HepG2 (cell line): Measurements from ENCODE around the gene FAHD1. TPM values are rescaled to one million over a fixed set of nuclear protein-coding genes. Genes with fewer than 3 reads are reported as not detected.

ENCODE experiments used
- ATRX ChIP-seq: sonication (generic); formaldehyde crosslinking; IDR thresholded peaks from 2 replicates; pipeline ENCODE4 v1.4.0; 2020; ENCODE audit warnings: missing genetic modification reagents, borderline replicate concordance
- FOXK2 ChIP-seq: fragments of 450-650 bp; IDR thresholded peaks from 2 replicates; pipeline ENCODE4 v1.6.1; 2016
- MEIS2 ChIP-seq: sonication (generic); formaldehyde crosslinking; IDR thresholded peaks from 2 replicates; pipeline ENCODE4 v1.9.0; 2021; ENCODE audit warnings: mild to moderate bottlenecking, missing genetic modification reagents
- MTA3 ChIP-seq: sonication (generic); formaldehyde crosslinking; IDR thresholded peaks from 2 replicates; pipeline ENCODE4 v1.4.0; 2020; ENCODE audit warnings: missing genetic modification reagents
- MXD3 ChIP-seq: IDR thresholded peaks from 2 replicates; pipeline ENCODE4 v1.6.1; 2016; ENCODE audit warnings: mild to moderate bottlenecking, missing biosample characterization, missing genetic modification reagents
- NCOA2 ChIP-seq: sonication (generic); formaldehyde crosslinking; IDR thresholded peaks from 2 replicates; pipeline ENCODE4 v1.8.0; 2022; ENCODE audit warnings: inconsistent platforms
- NR2F2 ChIP-seq: IDR thresholded peaks from 2 replicates; pipeline ENCODE4 v1.6.1; 2012; ENCODE audit warnings: low read depth, inconsistent platforms, borderline replicate concordance
- REPIN1 ChIP-seq: sonication (generic); formaldehyde crosslinking; IDR thresholded peaks from 2 replicates; pipeline ENCODE4 v1.8.0; 2022; ENCODE audit warnings: missing genetic modification reagents, low read depth, mild to moderate bottlenecking, borderline replicate concordance
- SCMH1 ChIP-seq: sonication (generic); formaldehyde crosslinking; IDR thresholded peaks from 2 replicates; pipeline ENCODE4 v1.9.0; 2021; ENCODE audit warnings: missing genetic modification reagents, mild to moderate bottlenecking, borderline replicate concordance
- TEAD3 ChIP-seq: optimal IDR thresholded peaks from 2 replicates; pipeline ENCODE3; 2016; ENCODE audit warnings: borderline replicate concordance
- ZNF225 ChIP-seq: sonication (generic); formaldehyde crosslinking; IDR thresholded peaks from 2 replicates; pipeline ENCODE4 v1.4.0; 2020; ENCODE audit warnings: mild to moderate bottlenecking, missing genetic modification reagents
- ZNF3 ChIP-seq: IDR thresholded peaks from 2 replicates; pipeline ENCODE4 v1.7.0; 2017; ENCODE audit warnings: inconsistent platforms
- ZNF432 ChIP-seq: sonication (generic); formaldehyde crosslinking; IDR thresholded peaks from 2 replicates; pipeline ENCODE4 v1.5.0; 2020; ENCODE audit warnings: missing genetic modification reagents, mild to moderate bottlenecking, borderline replicate concordance
- ZNF484 ChIP-seq: sonication (generic); formaldehyde crosslinking; IDR thresholded peaks from 2 replicates; pipeline ENCODE4 v1.5.1; 2020; ENCODE audit warnings: mild to moderate bottlenecking, low read depth, missing genetic modification reagents, borderline replicate concordance
- ZNF547 ChIP-seq: sonication (generic); formaldehyde crosslinking; IDR thresholded peaks from 2 replicates; pipeline ENCODE4 v1.5.1; 2020; ENCODE audit warnings: mild to moderate bottlenecking, missing genetic modification reagents
- ZNF770 ChIP-seq: sonication (generic); formaldehyde crosslinking; IDR thresholded peaks from 2 replicates; pipeline ENCODE4 v1.5.0; 2020; ENCODE audit warnings: mild to moderate bottlenecking, missing genetic modification reagents
- ZNF891 ChIP-seq: sonication (generic); formaldehyde crosslinking; IDR thresholded peaks from 2 replicates; pipeline ENCODE4 v1.5.0; 2020; ENCODE audit warnings: mild to moderate bottlenecking, missing genetic modification reagents
- polyA plus RNA-seq, 8 experiments: library from polyadenylated mRNA; depleted of rRNA in 3 of 8; stranded (reverse) in 7 of 8; unstranded in 1 of 8; fragments of >200 nt; fragmentation: Illumina TruSeq in 4 of 8; extraction: Trizol in 4 of 8; gene quantifications; 2 replicates each; pipeline versions ENCODE4 v1.2.1 to v1.2.3, GENCODE V29; 2011 to 2016; ENCODE audit warnings: low read depth in 4 of 8, missing spikeins in 1 of 8, mixed read lengths in 1 of 8; ENCODE audit not compliant: insufficient read depth in 1 of 8
- total RNA-seq, 5 experiments: library from RNA; depleted of rRNA; stranded (reverse); fragments of >200 nt; fragmentation: Illumina TruSeq; extraction: Trizol; gene quantifications; 2 replicates each; pipeline ENCODE4 v1.2.3, GENCODE V29; 2016; ENCODE audit warnings: low read depth in 1 of 5
- TF ChIP-seq, protein P1 (sequence below), 2 experiments: fragments of 450-650 bp in 1 of 2; sonication (generic) in 1 of 2; formaldehyde crosslinking; IDR thresholded peaks; 2 replicates each; pipeline versions ENCODE4 v1.5.0 to v1.8.0; 2020 to 2022; ENCODE audit warnings: mild to moderate bottlenecking in 1 of 2, missing genetic modification reagents in 1 of 2
- TF ChIP-seq, protein P2 (sequence below): sonication (generic); formaldehyde crosslinking; IDR thresholded peaks from 2 replicates; pipeline ENCODE4 v1.4.0; 2020; ENCODE audit warnings: missing genetic modification reagents, borderline replicate concordance
- TF ChIP-seq, protein P3 (sequence below): sonication (generic); formaldehyde crosslinking; IDR thresholded peaks from 2 replicates; pipeline ENCODE4 v1.5.0; 2020; ENCODE audit warnings: missing genetic modification reagents

The FAHD1 gene
- total and polyA plus RNA-seq, 2 of the 13 experiments (the other 11 are each of a cell fraction or from before 2014, with no cell fraction given) = 39.0 to 45.3 TPM

- TF ChIP-seq, protein P1, sequence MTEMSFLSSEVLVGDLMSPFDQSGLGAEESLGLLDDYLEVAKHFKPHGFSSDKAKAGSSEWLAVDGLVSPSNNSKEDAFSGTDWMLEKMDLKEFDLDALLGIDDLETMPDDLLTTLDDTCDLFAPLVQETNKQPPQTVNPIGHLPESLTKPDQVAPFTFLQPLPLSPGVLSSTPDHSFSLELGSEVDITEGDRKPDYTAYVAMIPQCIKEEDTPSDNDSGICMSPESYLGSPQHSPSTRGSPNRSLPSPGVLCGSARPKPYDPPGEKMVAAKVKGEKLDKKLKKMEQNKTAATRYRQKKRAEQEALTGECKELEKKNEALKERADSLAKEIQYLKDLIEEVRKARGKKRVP (CRISPR knock-in tag; IDR thresholded peaks at IDR 0.05) = peak in 1 of 2 experiments; percentile 25; a peak in 1 of 4 replicates
- TF ChIP-seq ZNF770 (CRISPR knock-in tag) (peak; percentile 100), REPIN1 (CRISPR knock-in tag) (peak; percentile 50; the same call in 1 of the 2 replicates), MEIS2 (CRISPR knock-in tag) (0 out of 2 replicates have a peak, but pooled peaks have one; percentile 20), TEAD3 (peak; percentile 23), ZNF891 (CRISPR knock-in tag) (0 out of 2 replicates have a peak, but pooled peaks have one; percentile 38), ZNF225 (CRISPR knock-in tag) (no peak), NR2F2 (peak; percentile 60; the same call in 1 of the 2 replicates), SCMH1 (no peak), MTA3 (no peak), ZNF484 (CRISPR knock-in tag) (no peak), ZNF3 (peak; percentile 87; the same call in 1 of the 2 replicates), ATRX (no peak), FOXK2 (no peak), ZNF432 (no peak), MXD3 (CRISPR knock-in tag) (no peak), ZNF547 (CRISPR knock-in tag) (peak; percentile 70; the same call in 1 of the 2 replicates), NCOA2 (CRISPR knock-in tag) (peak; percentile 59)
- TF ChIP-seq, protein P2, sequence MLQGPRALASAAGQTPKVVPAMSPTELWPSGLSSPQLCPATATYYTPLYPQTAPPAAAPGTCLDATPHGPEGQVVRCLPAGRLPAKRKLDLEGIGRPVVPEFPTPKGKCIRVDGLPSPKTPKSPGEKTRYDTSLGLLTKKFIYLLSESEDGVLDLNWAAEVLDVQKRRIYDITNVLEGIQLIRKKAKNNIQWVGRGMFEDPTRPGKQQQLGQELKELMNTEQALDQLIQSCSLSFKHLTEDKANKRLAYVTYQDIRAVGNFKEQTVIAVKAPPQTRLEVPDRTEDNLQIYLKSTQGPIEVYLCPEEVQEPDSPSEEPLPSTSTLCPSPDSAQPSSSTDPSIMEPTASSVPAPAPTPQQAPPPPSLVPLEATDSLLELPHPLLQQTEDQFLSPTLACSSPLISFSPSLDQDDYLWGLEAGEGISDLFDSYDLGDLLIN (CRISPR knock-in tag) = no peak
- TF ChIP-seq, protein P3, sequence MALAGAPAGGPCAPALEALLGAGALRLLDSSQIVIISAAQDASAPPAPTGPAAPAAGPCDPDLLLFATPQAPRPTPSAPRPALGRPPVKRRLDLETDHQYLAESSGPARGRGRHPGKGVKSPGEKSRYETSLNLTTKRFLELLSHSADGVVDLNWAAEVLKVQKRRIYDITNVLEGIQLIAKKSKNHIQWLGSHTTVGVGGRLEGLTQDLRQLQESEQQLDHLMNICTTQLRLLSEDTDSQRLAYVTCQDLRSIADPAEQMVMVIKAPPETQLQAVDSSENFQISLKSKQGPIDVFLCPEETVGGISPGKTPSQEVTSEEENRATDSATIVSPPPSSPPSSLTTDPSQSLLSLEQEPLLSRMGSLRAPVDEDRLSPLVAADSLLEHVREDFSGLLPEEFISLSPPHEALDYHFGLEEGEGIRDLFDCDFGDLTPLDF (CRISPR knock-in tag) = peak; percentile 34; the same call in 1 of the 2 replicates
These were observed 1.6 kb upstream of the FAHD1 start (continued) for GRCh38 chr16:1825381-1825863.
